ENCODE data around the gene COX7A2L. TPM values are rescaled to one million over a fixed set of nuclear protein-coding genes. Genes with fewer than 3 reads are reported as not detected.
A peak's percentile ranks its signal among the peaks of the same experiment; 100 is the strongest.

Gene COX7A2L
- total RNA-seq, 4 donors from 2014 or later = 92.0 to 110 (median 94.4) TPM

DNA sequence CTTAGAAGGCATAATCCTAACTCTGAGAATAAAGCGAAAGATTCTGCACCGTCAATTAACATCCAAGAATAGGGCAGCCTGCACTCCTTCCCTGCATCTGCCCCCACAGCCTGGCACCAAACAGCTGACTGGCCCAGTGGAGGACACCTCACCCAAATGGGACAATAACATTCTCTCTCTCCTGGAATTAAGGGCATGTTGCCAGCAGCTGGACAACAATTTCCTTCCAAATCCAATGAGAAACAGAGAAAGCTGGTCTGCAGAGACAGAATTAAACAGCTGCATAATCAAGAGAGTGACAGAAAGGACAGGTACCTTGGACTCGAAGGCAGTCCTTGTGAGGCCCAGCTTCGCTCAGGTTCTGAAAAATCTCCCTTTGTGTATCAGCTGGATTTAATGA, 15.0 kb downstream of the COX7A2L start:
- intact Hi-C loops (cut with DNase I; ENCODE audit: low total_unique reads) = no loop called here
- no peak overlapping the region for H3K4me3 ChIP-seq (ENCODE audit: low read depth, poor library complexity, severe bottlenecking)
- no peak for DNase-seq (ENCODE audit: low spot score in 2 of 2)
- WGBS, 2 donors = 93 to 99% methylated on average over 4 of the region's 4 CpGs
- no peak for TF ChIP-seq POLR2A (IDR thresholded peaks at IDR 0.05)
- TF ChIP-seq, protein P1, sequence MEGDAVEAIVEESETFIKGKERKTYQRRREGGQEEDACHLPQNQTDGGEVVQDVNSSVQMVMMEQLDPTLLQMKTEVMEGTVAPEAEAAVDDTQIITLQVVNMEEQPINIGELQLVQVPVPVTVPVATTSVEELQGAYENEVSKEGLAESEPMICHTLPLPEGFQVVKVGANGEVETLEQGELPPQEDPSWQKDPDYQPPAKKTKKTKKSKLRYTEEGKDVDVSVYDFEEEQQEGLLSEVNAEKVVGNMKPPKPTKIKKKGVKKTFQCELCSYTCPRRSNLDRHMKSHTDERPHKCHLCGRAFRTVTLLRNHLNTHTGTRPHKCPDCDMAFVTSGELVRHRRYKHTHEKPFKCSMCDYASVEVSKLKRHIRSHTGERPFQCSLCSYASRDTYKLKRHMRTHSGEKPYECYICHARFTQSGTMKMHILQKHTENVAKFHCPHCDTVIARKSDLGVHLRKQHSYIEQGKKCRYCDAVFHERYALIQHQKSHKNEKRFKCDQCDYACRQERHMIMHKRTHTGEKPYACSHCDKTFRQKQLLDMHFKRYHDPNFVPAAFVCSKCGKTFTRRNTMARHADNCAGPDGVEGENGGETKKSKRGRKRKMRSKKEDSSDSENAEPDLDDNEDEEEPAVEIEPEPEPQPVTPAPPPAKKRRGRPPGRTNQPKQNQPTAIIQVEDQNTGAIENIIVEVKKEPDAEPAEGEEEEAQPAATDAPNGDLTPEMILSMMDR (IDR thresholded peaks at IDR 0.05) = no peak

DNA sequence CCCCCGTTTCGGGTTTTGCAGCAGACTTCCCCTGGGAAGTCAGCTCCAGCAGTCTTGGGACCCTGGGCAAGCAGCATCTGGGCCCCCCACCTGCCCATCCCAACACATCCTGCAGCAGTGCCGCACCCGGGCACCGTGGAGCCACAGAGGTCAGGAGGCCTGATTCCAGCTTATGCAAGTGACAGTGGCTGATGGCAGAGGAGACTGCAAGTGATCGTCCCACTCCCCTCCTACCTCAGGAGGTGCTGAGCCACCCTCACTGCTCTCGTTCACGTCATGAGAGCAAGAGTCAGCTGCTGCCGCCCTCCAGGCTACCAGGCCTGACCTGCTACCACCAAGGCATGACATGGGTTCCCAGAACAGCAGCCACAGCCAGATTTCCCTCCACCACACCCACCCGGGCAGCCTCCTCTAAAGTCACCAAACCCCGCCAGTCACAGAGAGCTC, 18.2 kb downstream of the COX7A2L start:
- TF ChIP-seq, protein P1 (IDR thresholded peaks at IDR 0.05) = no peak
- TF ChIP-seq POLR2A (IDR thresholded peaks at IDR 0.05) = no peak
- intact Hi-C loops (cut with DNase I; ENCODE audit: low total_unique reads) = no loop called here

DNA sequence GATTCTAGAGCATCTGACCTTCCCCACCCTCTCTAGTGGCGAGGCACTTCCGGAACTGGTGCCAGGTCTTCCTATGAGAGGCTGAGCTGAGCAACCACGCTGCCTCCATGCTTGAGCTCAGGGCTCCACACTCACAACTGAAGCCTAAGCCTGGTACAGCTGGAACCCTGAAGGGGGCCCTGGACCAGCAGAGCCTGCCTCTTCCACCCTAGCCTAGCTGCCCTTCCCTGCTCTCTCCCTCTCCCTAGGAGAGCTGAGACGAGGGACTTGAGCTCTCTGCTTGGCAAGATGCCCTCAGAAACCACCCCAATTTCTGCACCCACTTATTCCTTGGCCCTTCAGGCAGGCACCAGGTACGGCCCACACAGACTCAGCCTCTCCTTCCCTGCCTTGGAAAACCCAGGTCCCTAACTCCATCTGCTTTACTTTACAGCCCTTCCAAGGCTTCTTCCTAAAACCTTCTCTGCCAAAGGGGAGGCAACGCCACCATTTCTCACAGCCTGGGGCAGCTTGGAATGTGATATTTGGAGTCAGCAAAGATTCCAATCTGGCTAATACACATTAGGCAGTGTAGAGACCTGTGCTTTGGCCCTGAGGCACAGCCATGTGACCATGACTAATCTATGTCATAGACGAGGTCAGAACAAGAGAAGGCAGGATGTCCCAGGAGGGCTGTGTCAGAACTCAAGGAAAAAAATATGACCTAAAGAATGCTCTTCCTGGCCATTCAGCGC, 18.8 kb downstream of the COX7A2L start:
- DNase-seq (ENCODE audit: low spot score in 2 of 2) = peak in 1 of 2 donors; percentile 79
- TF ChIP-seq, protein P1 (IDR thresholded peaks at IDR 0.05) = no peak
- no peak for TF ChIP-seq POLR2A (IDR thresholded peaks at IDR 0.05)
- intact Hi-C loops (cut with DNase I; ENCODE audit: low total_unique reads) = no loop called here
- 43 to 44% methylated on average over 8 of the region's 8 CpGs for WGBS, 2 donors
- no peak overlapping the region for H3K4me3 ChIP-seq (ENCODE audit: low read depth, poor library complexity, severe bottlenecking)

More for the DNA sequence above, 18.2 kb downstream of the COX7A2L start:
- H3K4me3 ChIP-seq (ENCODE audit: low read depth, poor library complexity, severe bottlenecking) = no peak overlapping the region
- WGBS, 2 donors = 42 to 55% methylated on average over 7 to 11 of the region's 11 CpGs
- no peak for DNase-seq (ENCODE audit: low spot score in 2 of 2)

DNA sequence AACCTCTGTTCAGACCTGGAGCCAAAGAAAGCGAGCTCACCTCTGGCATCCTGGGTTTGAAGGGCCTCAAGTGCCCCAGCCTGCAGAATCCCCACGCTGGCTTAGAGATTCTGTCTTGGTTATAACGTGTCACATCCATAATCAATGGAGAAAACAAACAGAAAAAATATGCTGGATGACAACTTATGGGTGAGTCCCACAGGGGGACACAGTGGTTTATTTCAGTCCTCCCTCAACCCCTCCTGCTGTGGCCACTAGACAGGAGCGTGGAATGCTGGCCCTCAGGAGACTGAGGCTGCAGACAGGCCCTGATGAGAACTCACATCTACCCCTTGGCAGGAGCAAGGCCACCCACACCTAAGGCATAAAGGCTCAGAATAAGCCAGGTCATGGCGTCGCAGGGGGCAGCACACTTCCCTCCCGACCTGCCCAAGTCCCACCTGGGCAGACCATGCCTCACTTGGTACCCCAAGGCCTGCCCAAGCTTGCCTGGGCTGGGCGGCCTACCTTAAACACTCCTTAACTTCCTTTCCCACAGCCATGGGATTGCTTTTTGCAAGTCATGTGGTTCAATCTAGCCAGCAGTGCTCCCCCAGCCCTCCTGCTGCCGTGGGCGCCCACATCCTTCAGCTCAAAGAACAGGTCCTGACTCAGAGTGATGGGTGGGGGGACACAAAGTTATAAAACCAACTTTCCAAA, 19.9 kb downstream of the COX7A2L start:
- WGBS, 2 donors = 77 to 82% methylated on average over 10 of the region's 10 CpGs
- TF ChIP-seq POLR2A (IDR thresholded peaks at IDR 0.05) = no peak
- TF ChIP-seq, protein P1 (IDR thresholded peaks at IDR 0.05) = no peak
- DNase-seq (ENCODE audit: low spot score in 2 of 2) = no peak

DNA sequence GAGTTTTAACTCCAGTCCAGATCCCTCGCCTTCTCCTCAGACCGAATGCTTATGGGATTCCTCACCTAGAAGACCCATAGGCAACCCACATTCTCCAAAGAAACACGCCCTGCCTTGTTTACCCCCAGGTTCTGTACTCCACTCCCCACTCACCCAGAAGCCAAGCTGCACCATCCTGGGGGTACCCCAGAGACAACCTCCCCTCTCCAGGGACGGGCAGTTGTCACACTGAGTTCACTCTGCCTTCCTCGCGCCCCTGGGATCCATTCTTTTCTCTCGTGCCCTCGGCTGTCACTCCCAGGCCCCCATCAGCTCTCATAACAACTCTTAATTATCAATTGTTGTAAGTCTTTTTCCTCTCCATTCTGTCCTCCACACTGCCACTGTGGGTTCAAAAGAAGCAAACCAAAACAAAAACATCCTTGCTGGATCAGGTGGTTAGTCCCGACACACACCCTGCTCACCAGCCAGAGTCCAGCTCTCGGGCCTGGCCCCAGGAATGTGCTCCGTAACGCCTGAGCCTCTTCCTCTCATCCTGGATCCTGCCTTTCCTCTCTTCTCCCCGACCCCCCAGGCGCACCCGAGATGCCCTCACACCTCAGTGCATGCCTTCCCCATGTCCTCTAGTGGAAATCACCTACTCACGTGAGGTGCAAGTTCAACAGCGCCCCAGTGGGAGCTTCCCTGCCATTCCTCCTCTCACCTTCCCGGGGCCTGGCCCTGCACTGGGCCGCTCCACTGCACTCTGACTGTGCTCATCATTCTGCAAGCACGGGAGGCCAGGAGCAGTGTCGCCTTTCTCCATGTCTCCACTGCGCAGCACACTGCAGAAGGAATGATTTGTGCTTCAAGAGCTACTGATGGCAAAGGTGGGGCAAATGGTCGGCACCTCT, 20.7 kb downstream of the COX7A2L start:
- H3K4me3 ChIP-seq (ENCODE audit: low read depth, poor library complexity, severe bottlenecking) = no peak overlapping the region
- DNase-seq (ENCODE audit: low spot score in 2 of 2) = no peak
- 88 to 91% methylated on average over 23 of the region's 23 CpGs for WGBS, 2 donors
- intact Hi-C loops (cut with DNase I; ENCODE audit: low total_unique reads) = no loop called here
- TF ChIP-seq POLR2A (IDR thresholded peaks at IDR 0.05) = no peak
- TF ChIP-seq, protein P1 (IDR thresholded peaks at IDR 0.05) = no peak

More for the DNA sequence above, 19.9 kb downstream of the COX7A2L start:
- intact Hi-C loops (cut with DNase I; ENCODE audit: low total_unique reads) = no loop called here
- H3K4me3 ChIP-seq (ENCODE audit: low read depth, poor library complexity, severe bottlenecking) = no peak overlapping the region
